ENCODE data around the gene TCAP.
"Not testable (repeated sequence)": the region's sequence is repeated elsewhere in the genome, so short reads cannot be mapped to it uniquely, and the experiment has no call there.

TCAP gene

DNA sequence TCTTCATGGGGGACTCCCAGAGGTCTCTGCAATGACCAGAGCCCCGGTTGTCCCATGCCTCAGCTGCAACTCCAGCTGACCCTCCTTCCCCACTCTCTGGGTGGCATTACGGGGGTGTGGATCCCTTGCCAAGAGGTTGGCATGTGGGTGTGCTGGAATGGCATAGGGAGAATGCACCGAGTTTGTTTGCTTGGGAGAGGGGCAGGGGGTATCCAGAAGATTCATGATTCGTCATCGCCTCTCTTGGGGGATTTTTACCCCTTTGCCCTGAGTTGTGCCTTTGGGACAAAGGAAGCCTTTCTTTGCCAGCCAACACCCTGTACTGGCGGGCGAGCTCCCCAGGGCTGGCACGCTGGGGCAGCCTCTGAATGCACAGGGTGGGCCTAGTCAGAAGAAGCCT, 41.2 kb downstream of the TCAP start:
- DNase-seq = no peak

DNA sequence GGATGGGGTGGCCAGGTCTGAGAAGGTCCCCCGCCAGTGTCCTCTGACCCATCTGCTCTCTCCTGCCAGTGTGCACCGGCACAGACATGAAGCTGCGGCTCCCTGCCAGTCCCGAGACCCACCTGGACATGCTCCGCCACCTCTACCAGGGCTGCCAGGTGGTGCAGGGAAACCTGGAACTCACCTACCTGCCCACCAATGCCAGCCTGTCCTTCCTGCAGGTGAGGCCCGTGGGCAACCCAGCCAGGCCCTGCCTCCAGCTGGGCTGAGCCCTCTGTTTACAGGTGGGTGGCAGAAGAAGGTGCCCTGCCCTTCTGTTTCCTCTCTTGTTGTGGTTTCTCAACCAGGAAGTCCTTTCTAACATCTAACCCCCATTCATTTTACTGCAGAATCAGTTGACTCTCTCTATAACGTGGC, 41.8 kb downstream of the TCAP start:
- no peak for DNase-seq

DNA sequence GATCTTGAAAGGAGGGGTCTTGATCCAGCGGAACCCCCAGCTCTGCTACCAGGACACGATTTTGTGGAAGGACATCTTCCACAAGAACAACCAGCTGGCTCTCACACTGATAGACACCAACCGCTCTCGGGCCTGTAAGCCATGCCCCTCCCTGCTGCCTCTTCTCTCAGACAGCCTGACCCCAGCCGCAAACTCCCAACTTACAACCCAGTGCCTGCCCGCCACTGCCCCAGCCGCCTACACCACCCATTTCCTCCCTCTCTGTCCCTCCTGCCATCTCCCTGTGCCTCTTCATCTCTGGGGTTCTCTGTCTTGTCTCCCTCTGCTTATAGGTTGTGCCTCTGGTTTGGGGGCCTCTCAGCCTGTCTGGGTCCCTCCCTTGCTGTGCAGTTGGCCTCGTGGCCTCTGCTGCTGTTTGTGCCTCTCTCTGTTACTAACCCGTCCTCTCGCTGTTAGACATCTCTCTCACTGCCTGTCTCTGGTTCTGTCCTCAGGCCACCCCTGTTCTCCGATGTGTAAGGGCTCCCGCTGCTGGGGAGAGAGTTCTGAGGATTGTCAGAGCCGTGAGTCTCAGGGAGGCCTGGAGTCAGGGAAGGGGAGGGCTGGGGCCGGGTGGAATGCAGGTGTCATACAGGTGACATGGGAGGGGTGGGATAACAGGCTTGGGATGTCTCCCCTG, 44.3 kb downstream of the TCAP start:
- DNase-seq = no peak

DNA sequence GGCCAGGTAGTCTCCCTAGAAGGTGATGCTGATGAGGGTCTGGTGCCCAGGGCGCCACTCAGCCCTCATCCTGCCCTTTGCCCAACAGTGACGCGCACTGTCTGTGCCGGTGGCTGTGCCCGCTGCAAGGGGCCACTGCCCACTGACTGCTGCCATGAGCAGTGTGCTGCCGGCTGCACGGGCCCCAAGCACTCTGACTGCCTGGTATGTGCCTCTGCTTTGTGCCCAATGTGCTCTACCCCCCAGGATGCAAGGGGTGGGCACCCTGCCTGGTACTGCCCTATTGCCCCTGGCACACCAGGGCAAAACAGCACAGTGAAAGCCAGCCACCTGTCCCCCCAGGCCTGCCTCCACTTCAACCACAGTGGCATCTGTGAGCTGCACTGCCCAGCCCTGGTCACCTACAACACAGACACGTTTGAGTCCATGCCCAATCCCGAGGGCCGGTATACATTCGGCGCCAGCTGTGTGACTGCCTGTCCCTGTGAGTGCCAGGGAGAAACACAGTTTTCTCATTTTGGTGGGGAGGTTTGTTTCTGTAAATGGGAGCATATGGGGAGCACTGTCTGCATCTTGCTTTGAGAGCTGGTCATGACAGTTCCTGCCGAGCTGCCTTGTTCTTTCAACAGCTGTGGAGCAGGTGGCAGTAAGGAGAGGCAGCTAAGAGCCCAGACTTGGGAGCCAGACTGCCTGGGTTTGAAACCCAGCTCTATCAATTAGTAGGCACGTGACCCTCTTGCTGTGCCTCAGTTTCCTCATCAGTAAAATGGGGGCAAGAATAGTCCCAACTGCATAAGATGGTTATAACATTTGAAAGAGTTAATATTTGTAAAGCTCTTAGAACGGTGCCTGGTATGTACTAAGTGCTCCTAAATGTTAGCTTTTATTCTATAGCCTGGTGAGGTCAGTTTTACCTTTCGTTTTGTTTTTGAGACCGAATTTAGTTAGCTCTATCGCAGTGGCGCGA, 45.1 kb downstream of the TCAP start:
- no peak for DNase-seq

DNA sequence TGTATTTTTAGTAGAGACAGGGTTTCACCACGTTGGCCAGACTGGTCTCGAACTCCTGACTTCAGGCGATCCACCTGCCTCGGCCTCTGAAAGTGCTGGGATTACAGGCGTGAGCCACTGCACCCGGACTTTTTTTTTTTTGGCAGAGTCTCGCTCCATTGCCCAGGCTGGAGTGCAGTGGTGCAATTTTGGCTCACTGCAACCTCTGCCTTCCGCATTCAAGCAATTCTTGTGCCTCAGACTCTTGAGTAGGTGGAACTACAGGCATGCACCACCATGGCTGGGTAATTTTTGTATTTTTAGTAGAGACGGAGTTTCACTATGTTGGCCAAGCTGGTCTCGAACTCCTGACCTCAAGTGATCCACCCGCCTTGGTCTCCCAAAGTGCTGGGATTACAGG, 45.9 kb downstream of the TCAP start:
- not testable (repeated sequence) for DNase-seq

DNA sequence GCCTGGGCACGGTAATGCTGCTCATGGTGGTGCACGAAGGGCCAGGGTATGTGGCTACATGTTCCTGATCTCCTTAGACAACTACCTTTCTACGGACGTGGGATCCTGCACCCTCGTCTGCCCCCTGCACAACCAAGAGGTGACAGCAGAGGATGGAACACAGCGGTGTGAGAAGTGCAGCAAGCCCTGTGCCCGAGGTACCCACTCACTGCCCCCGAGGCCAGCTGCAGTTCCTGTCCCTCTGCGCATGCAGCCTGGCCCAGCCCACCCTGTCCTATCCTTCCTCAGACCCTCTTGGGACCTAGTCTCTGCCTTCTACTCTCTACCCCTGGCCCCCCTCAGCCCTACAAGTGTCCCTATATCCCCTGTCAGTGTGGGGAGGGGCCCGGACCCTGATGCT, 46.7 kb downstream of the TCAP start:
- no peak for DNase-seq

DNA sequence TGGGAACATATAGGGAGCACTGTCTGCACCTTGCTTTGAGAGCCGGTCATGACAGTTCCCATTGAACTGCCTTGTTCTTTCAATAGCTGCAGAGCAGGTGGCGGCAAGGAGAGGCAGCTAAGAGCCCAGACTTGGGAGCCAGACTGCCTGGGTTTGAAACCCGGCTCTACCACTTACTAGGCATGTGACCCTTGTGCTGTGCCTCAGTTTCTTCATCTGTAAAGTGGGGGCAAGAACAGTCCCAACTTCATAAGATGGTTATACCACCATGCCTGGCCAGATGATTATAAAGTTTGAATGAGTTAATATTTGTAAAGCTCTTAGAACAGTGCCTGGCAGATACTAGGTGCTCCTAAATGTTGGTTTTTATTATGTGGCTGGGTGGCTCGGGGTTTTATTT, 49.1 kb downstream of the TCAP start:
- no peak for DNase-seq

DNA sequence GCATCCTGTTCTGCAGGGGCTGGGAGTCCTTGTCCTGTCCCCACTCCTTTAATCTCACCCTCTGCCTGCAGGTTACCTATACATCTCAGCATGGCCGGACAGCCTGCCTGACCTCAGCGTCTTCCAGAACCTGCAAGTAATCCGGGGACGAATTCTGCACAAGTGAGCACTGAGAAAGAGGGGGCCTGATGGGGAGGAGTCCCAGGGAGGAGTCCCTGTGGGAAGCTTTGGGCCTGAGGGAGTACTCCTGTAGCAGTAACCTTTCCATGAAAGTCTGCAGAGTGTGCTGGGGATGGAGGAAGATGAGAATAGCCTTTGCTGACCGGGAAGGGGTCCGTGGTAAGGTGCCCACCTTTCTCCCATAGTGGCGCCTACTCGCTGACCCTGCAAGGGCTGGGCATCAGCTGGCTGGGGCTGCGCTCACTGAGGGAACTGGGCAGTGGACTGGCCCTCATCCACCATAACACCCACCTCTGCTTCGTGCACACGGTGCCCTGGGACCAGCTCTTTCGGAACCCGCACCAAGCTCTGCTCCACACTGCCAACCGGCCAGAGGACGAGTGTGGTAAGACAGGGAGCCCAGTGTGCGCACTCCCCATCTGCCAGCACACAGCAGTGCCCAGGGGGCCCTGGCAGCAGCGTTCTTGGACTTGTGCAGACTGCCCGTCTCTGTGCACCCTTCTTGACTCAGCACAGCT, 50.4 kb downstream of the TCAP start:
- DNase-seq = no peak

Measured in fibroblast of skin of back (primary cell).